GM12891 (cell line): ENCODE results near the gene TBC1D22A.

Source experiments
- PAX5 ChIP-seq: IDR thresholded peaks from 2 replicates; pipeline ENCODE4 v1.6.1; 2011; ENCODE audit warnings: low read length, moderate library complexity, mild to moderate bottlenecking; ENCODE audit not compliant: insufficient read depth, severe bottlenecking
- POLR2A ChIP-seq: IDR thresholded peaks from 2 replicates; pipeline ENCODE4 v1.6.1; 2011; ENCODE audit warnings: low read depth, low read length, control low read depth
- POLR2AphosphoS5 ChIP-seq: IDR thresholded peaks from 2 replicates; pipeline ENCODE4 v1.6.1; 2011; ENCODE audit warnings: low read depth, low read length, control low read depth
- POU2F2 ChIP-seq: IDR thresholded peaks from 2 replicates; pipeline ENCODE4 v1.6.1; 2011; ENCODE audit warnings: low read depth, mild to moderate bottlenecking, control low read depth, low read length, moderate library complexity
- SPI1 ChIP-seq: IDR thresholded peaks from 2 replicates; pipeline ENCODE4 v1.6.1; 2011; ENCODE audit warnings: low read depth, low read length, control low read depth
- TAF1 ChIP-seq: IDR thresholded peaks from 2 replicates; pipeline ENCODE4 v1.6.1; 2011; ENCODE audit warnings: low read depth, low read length, control low read depth

GRCh38 chr22:46754826-46755225, 7.6 kb upstream of the TBC1D22A start:
- TF ChIP-seq POLR2A (no peak), TAF1 (no peak), POU2F2 (no peak), POLR2AphosphoS5 (no peak), SPI1 (no peak), PAX5 (no peak)
